Activated T-helper 17 cell treated with anti-CD3 and anti-CD28 coated beads, Interleukin-2, amount 50 U/mL, for 72 hours (primary cell): ENCODE results near the gene SPRR1A. TPM values are rescaled to one million over a fixed set of nuclear protein-coding genes. Genes with fewer than 3 reads are reported as not detected.
"Not testable (repeated sequence)": the region's sequence is repeated elsewhere in the genome, so short reads cannot be mapped to it uniquely, and the experiment has no call there.

Source experiments
- ATAC-seq: fragments of 150-1000 bp; cut with Tn5 transposase; replicated peaks from 2 replicates; pipeline ENCODE4 v1.10.0; 2021; ENCODE audit warnings: mild to moderate bottlenecking, moderate library complexity
- H3K27ac Mint-ChIP-seq: one replicate; pipeline ENCODE4 v1.8.0; 2022; ENCODE audit warnings: mixed read lengths
- H3K27me3 Mint-ChIP-seq: one replicate; pipeline ENCODE4 v1.8.0; 2022; ENCODE audit warnings: mixed read lengths
- H3K36me3 Mint-ChIP-seq: one replicate; pipeline ENCODE4 v1.8.0; 2022; ENCODE audit warnings: low read depth, mild to moderate bottlenecking, mixed read lengths
- H3K4me1 Mint-ChIP-seq: one replicate; pipeline ENCODE4 v1.8.0; 2022; ENCODE audit warnings: mixed read lengths
- H3K4me3 Mint-ChIP-seq: one replicate; pipeline ENCODE4 v1.8.0; 2022; ENCODE audit warnings: mild to moderate bottlenecking, mixed read lengths
- H3K9me3 Mint-ChIP-seq: one replicate; pipeline ENCODE4 v1.8.0; 2022; ENCODE audit warnings: mixed read lengths
- total RNA-seq, 2 donors: library from RNA; stranded (reverse); gene quantifications; one replicate each; pipeline ENCODE4 v1.2.3, GENCODE V29; 2022

Gene SPRR1A
- total RNA-seq, 2 donors from 2014 or later: not detected

GRCh38 chr1:152993186-152993585 is 9.3 kb downstream of the SPRR1A start:
- Mint-ChIP-seq H3K4me1 (no peaks in the 10 kb centered on the region), H3K27ac (no peak overlapping the region), H3K9me3 (no peaks in the 10 kb centered on the region), H3K27me3 (peaks cover 30% of the 10 kb centered on the region), H3K36me3 (no peaks in the 10 kb centered on the region), H3K4me3 (no peak overlapping the region)
- no peak for ATAC-seq

GRCh38 chr1:152995842-152996241 is 12.0 kb downstream of the SPRR1A start:
- Mint-ChIP-seq H3K27me3 (peaks cover 32% of the 10 kb centered on the region), H3K4me1 (no peaks in the 10 kb centered on the region), H3K27ac (no peak overlapping the region), H3K36me3 (no peaks in the 10 kb centered on the region), H3K4me3 (no peak overlapping the region), H3K9me3 (no peaks in the 10 kb centered on the region)
- no peak for ATAC-seq

- no peaks in the 10 kb centered on the region for H3K4me1 Mint-ChIP-seq
- H3K27me3 Mint-ChIP-seq: peaks cover 29% of the 10 kb centered on the region
- ATAC-seq: no peak
- H3K4me3 Mint-ChIP-seq: no peak overlapping the region
- H3K9me3 Mint-ChIP-seq: no peaks in the 10 kb centered on the region
- H3K27ac Mint-ChIP-seq: no peak overlapping the region
- no peaks in the 10 kb centered on the region for H3K36me3 Mint-ChIP-seq
These were observed 12.9 kb downstream of the SPRR1A start for GRCh38 chr1:152996633-152997400.

GRCh38 chr1:152997901-152998300 is 14.0 kb downstream of the SPRR1A start:
- no peak overlapping the region for H3K4me3 Mint-ChIP-seq
- no peak for ATAC-seq
- H3K27ac Mint-ChIP-seq: no peak overlapping the region
- no peaks in the 10 kb centered on the region for H3K4me1 Mint-ChIP-seq
- no peaks in the 10 kb centered on the region for H3K36me3 Mint-ChIP-seq
- peaks cover 33% of the 10 kb centered on the region for H3K27me3 Mint-ChIP-seq
- H3K9me3 Mint-ChIP-seq: no peaks in the 10 kb centered on the region

GRCh38 chr1:152998476-152998875 is 14.6 kb downstream of the SPRR1A start:
- no peak overlapping the region for H3K27ac Mint-ChIP-seq
- no peaks in the 10 kb centered on the region for H3K9me3 Mint-ChIP-seq
- H3K4me1 Mint-ChIP-seq: no peaks in the 10 kb centered on the region
- H3K4me3 Mint-ChIP-seq: no peak overlapping the region
- H3K27me3 Mint-ChIP-seq: peaks cover 33% of the 10 kb centered on the region
- no peaks in the 10 kb centered on the region for H3K36me3 Mint-ChIP-seq
- no peak for ATAC-seq

- no peak overlapping the region for H3K27ac Mint-ChIP-seq
- peaks cover 33% of the 10 kb centered on the region for H3K27me3 Mint-ChIP-seq
- no peaks in the 10 kb centered on the region for H3K4me1 Mint-ChIP-seq
- H3K36me3 Mint-ChIP-seq: no peaks in the 10 kb centered on the region
- ATAC-seq: no peak
- no peak overlapping the region for H3K4me3 Mint-ChIP-seq
- H3K9me3 Mint-ChIP-seq: no peaks in the 10 kb centered on the region
These were observed 15.9 kb downstream of the SPRR1A start for GRCh38 chr1:152999818-153000217.

GRCh38 chr1:153000294-153000693 is 16.4 kb downstream of the SPRR1A start:
- H3K4me3 Mint-ChIP-seq: no peak overlapping the region
- H3K36me3 Mint-ChIP-seq: no peaks in the 10 kb centered on the region
- H3K4me1 Mint-ChIP-seq: no peaks in the 10 kb centered on the region
- H3K27ac Mint-ChIP-seq: no peak overlapping the region
- H3K9me3 Mint-ChIP-seq: no peaks in the 10 kb centered on the region
- H3K27me3 Mint-ChIP-seq: peaks cover 29% of the 10 kb centered on the region
- ATAC-seq: no peak

GRCh38 chr1:153001382-153001781 is 17.5 kb downstream of the SPRR1A start, which contains the start of gene SPRR3:
TSS of gene SPRR3 (plus strand) at chr1:153001749. CDS start at chr1:153003021, 1,272 bp downstream.
- Mint-ChIP-seq H3K4me1 (no peaks in the 10 kb centered on the region), H3K27me3 (peaks cover 25% of the 10 kb centered on the region), H3K27ac (no peak within 1 kb of the TSS), H3K9me3 (no peaks in the 10 kb centered on the region), H3K4me3 (no peak within 1 kb of the TSS), H3K36me3 (no peaks in the 10 kb centered on the region)
- ATAC-seq: no peak

- not testable (repeated sequence) for H3K4me3 Mint-ChIP-seq, H3K9me3 Mint-ChIP-seq, ATAC-seq, H3K27ac Mint-ChIP-seq, H3K4me1 Mint-ChIP-seq, H3K36me3 Mint-ChIP-seq
- H3K27me3 Mint-ChIP-seq: peaks cover 13% of the 10 kb centered on the region
These were observed 27.4 kb downstream of the SPRR1A start for GRCh38 chr1:153011235-153011758.

GRCh38 chr1:153021829-153022228 is 37.9 kb downstream of the SPRR1A start:
- H3K4me3 Mint-ChIP-seq, H3K27ac Mint-ChIP-seq, H3K9me3 Mint-ChIP-seq, H3K4me1 Mint-ChIP-seq, ATAC-seq, H3K36me3 Mint-ChIP-seq: not testable (repeated sequence)
- H3K27me3 Mint-ChIP-seq: peaks cover 32% of the 10 kb centered on the region

- not testable (repeated sequence) for H3K4me1 Mint-ChIP-seq, H3K9me3 Mint-ChIP-seq, H3K27ac Mint-ChIP-seq, H3K36me3 Mint-ChIP-seq, H3K4me3 Mint-ChIP-seq, ATAC-seq
- peaks cover 31% of the 10 kb centered on the region for H3K27me3 Mint-ChIP-seq
These were observed 38.5 kb downstream of the SPRR1A start for GRCh38 chr1:153022340-153022739.

- no peaks in the 10 kb centered on the region for H3K9me3 Mint-ChIP-seq
- H3K4me1 Mint-ChIP-seq: no peaks in the 10 kb centered on the region
- no peak overlapping the region for H3K27ac Mint-ChIP-seq
- peaks cover 31% of the 10 kb centered on the region for H3K27me3 Mint-ChIP-seq
- ATAC-seq: no peak
- H3K4me3 Mint-ChIP-seq: no peak overlapping the region
- H3K36me3 Mint-ChIP-seq: no peaks in the 10 kb centered on the region
These were observed 39.2 kb downstream of the SPRR1A start for GRCh38 chr1:153023109-153023508.

GRCh38 chr1:153024413-153024812 is 40.5 kb downstream of the SPRR1A start:
- Mint-ChIP-seq H3K27ac (no peak overlapping the region), H3K27me3 (peaks cover 34% of the 10 kb centered on the region), H3K36me3 (no peaks in the 10 kb centered on the region), H3K9me3 (no peaks in the 10 kb centered on the region), H3K4me3 (no peak overlapping the region), H3K4me1 (no peaks in the 10 kb centered on the region)
- no peak for ATAC-seq

- Mint-ChIP-seq H3K9me3 (no peaks in the 10 kb centered on the region), H3K36me3 (no peaks in the 10 kb centered on the region), H3K4me1 (no peaks in the 10 kb centered on the region), H3K4me3 (no peak overlapping the region), H3K27me3 (peaks cover 29% of the 10 kb centered on the region), H3K27ac (no peak overlapping the region)
- ATAC-seq: no peak
These were observed 41.9 kb downstream of the SPRR1A start for GRCh38 chr1:153025797-153026196.

GRCh38 chr1:153028766-153029165 is 44.9 kb downstream of the SPRR1A start:
- Mint-ChIP-seq H3K27ac (no peak overlapping the region), H3K9me3 (no peaks in the 10 kb centered on the region), H3K4me3 (no peak overlapping the region), H3K4me1 (no peaks in the 10 kb centered on the region), H3K27me3 (peaks cover 17% of the 10 kb centered on the region), H3K36me3 (no peaks in the 10 kb centered on the region)
- no peak for ATAC-seq
